GM12878 (cell line): ENCODE results near the gene SPEG. TPM values are rescaled to one million over a fixed set of nuclear protein-coding genes. Genes with fewer than 3 reads are reported as not detected.

ENCODE experiments used
- ATAC-seq: fragments of 200-7000 bp; cut with Tn5 transposase; 3 replicates; pipeline ENCODE4 v1.9.1; 2020; ENCODE audit warnings: mild to moderate bottlenecking, moderate library complexity
- BruUV-seq: library from RNA; stranded (reverse); fragments of 400-500 nt; replicated peaks from 2 replicates; lab custom pipeline; 2021; lab: Mats Ljungman, UMichigan
- CTCF ChIA-PET: fragments of 300-600 bp; sonication (Branson Sonifier 250); formaldehyde crosslinking; extraction: SDS; loops from one replicate; lab custom pipeline; 2021; ENCODE audit warnings: inconsistent platforms; lab: Yijun Ruan, JAX
- POLR2A ChIA-PET: fragments of 350-600 bp; formaldehyde crosslinking; extraction: SDS; loops from one replicate; lab custom pipeline; 2021; ENCODE audit warnings: inconsistent platforms; lab: Charles Lee
- RAD21 ChIA-PET: fragments of 300-600 bp; sonication (Branson Sonifier 250); formaldehyde crosslinking; loops from one replicate; lab custom pipeline; 2023; ENCODE audit warnings: antibody characterized with exemption; ENCODE audit not compliant: unreplicated experiment; lab: Charles Lee
- SMC1A ChIA-PET: fragments of 300-600 bp; sonication (Branson Sonifier 250); formaldehyde crosslinking; loops from one replicate; lab custom pipeline; 2023; ENCODE audit not compliant: unreplicated experiment, uncharacterized antibody; lab: Charles Lee
- DNase-seq: peaks from one replicate; pipeline ENCODE4 v3.0.0-alpha.2; 2011; ENCODE audit warnings: low read depth, low spot score
- FAIRE-seq: peaks from 3 replicates; lab custom pipeline; 2011; peaks lifted over from hg19 to GRCh38; lab: Jason Lieb, UNC
- H2AFZ ChIP-seq: 2 replicates; pipeline ENCODE4 v1.6.0; 2011; ENCODE audit warnings: low read depth, low read length, control low read depth; ENCODE audit not compliant: control insufficient read depth
- H3K27ac ChIP-seq: 2 replicates; pipeline ENCODE4 v1.5.1; 2011; ENCODE audit warnings: control low read depth; ENCODE audit not compliant: control insufficient read depth, insufficient read depth
- H3K27me3 ChIP-seq, 2 experiments: replicated peaks in 1 of 2; 2 replicates each; pipeline versions ENCODE4 v1.6.0 to v1.6.1; 2011; ENCODE audit warnings: low read length in 1 of 2; ENCODE audit not compliant: control insufficient read depth in 2 of 2, insufficient read depth in 2 of 2
- H3K36me3 ChIP-seq, 2 experiments: 2 replicates each; pipeline ENCODE4 v1.5.1; 2011; ENCODE audit warnings: low read length in 1 of 2; ENCODE audit not compliant: control insufficient read depth in 2 of 2, insufficient read depth in 2 of 2
- H3K4me1 ChIP-seq: 2 replicates; pipeline ENCODE4 v1.6.1; 2011; ENCODE audit warnings: mild to moderate bottlenecking, low read length, moderate library complexity, mixed read lengths; ENCODE audit not compliant: control insufficient read depth, insufficient read depth
- H3K4me2 ChIP-seq: 2 replicates; pipeline ENCODE4 v1.6.0; 2011; ENCODE audit warnings: control low read depth; ENCODE audit not compliant: control insufficient read depth, insufficient read depth
- H3K4me3 ChIP-seq: fragments of 200-600 bp; sonication (generic); 2 replicates; pipeline ENCODE4 v1.5.1; 2016
- H3K79me2 ChIP-seq: 2 replicates; pipeline ENCODE4 v1.6.0; 2011; ENCODE audit warnings: low read length; ENCODE audit not compliant: control insufficient read depth, insufficient read depth
- H3K9ac ChIP-seq: 2 replicates; pipeline ENCODE4 v1.8.0; 2011; ENCODE audit warnings: low read length, control low read depth, mixed read lengths; ENCODE audit not compliant: control insufficient read depth, insufficient read depth
- H3K9me3 ChIP-seq: replicated peaks from 3 replicates; pipeline ENCODE4 v1.5.1; 2011; ENCODE audit warnings: mild to moderate bottlenecking, low read length; ENCODE audit not compliant: control insufficient read depth, insufficient read depth
- H4K20me1 ChIP-seq: 2 replicates; pipeline ENCODE4 v1.6.0; 2011; ENCODE audit not compliant: control insufficient read depth, insufficient read depth
- BRCA1 ChIP-seq: IDR thresholded peaks from 2 replicates; pipeline ENCODE4 v1.6.1; 2011; ENCODE audit warnings: low read depth, low read length, improper control_type of control experiment
- CBX3 ChIP-seq: fragments of 200-600 bp; sonication (generic); IDR thresholded peaks from 2 replicates; pipeline ENCODE4 v1.6.1; 2016; ENCODE audit warnings: low read depth, borderline replicate concordance
- CHD4 ChIP-seq: fragments of 200-600 bp; sonication (generic); IDR thresholded peaks from 2 replicates; pipeline ENCODE4 v1.6.1; 2016; ENCODE audit warnings: mild to moderate bottlenecking
- EP300 ChIP-seq, 2 experiments: fragments of 150-350 bp in 1 of 2; IDR thresholded peaks; 2 replicates each; pipeline ENCODE4 v1.6.1; 2011 to 2012; ENCODE audit warnings: low read depth in 2 of 2, low read length in 2 of 2, borderline replicate concordance in 1 of 2, improper control_type of control experiment in 1 of 2, inconsistent platforms in 1 of 2; ENCODE audit not compliant: control insufficient read depth in 1 of 2
- MTA3 ChIP-seq: IDR thresholded peaks from 2 replicates; pipeline ENCODE4 v1.6.1; 2012; ENCODE audit warnings: low read length, inconsistent platforms, borderline replicate concordance
- NBN ChIP-seq: fragments of 450-650 bp; IDR thresholded peaks from 2 replicates; pipeline ENCODE4 v1.6.1; 2016
- NFIC ChIP-seq: IDR thresholded peaks from 2 replicates; pipeline ENCODE4 v1.6.1; 2012; ENCODE audit warnings: low read depth, mild to moderate bottlenecking, inconsistent platforms, low read length, moderate library complexity
- POLR2AphosphoS2 ChIP-seq: IDR thresholded peaks from 2 replicates; pipeline ENCODE4 v1.6.1; 2011; ENCODE audit warnings: low read depth, mild to moderate bottlenecking, low read length, improper control_type of control experiment, moderate library complexity
- SREBF1 ChIP-seq: IDR thresholded peaks from 2 replicates; pipeline ENCODE4 v1.6.1; 2012; ENCODE audit warnings: mild to moderate bottlenecking, low read length
- TCF7 ChIP-seq: IDR thresholded peaks from 2 replicates; pipeline ENCODE4 v1.6.1; 2014; ENCODE audit warnings: antibody characterized with exemption, borderline replicate concordance
- ZSCAN29 ChIP-seq: fragments of 450-650 bp; IDR thresholded peaks from 2 replicates; pipeline ENCODE4 v1.6.1; 2017; ENCODE audit warnings: mild to moderate bottlenecking, moderate library complexity
- WGBS: methylation state at CpG from one replicate; pipeline ENCODE4 v1.1.6; 2016; ENCODE audit warnings: low lambda C conversion rate; ENCODE audit not compliant: insufficient replicate concordance, insufficient coverage; ENCODE audit errors: missing lambda C conversion rate; 5-methylcytosine and 5-hydroxymethylcytosine counted together
- in situ Hi-C: fragments of 300-500 bp; cut with MboI; formaldehyde crosslinking; loops from 9 replicates; pipeline ENCODE4 v1.14.3; 2018; ENCODE audit warnings: mixed read lengths
- intact Hi-C: fragments of 100-400 bp; cut with micrococcal nuclease; formaldehyde crosslinking; loops from one replicate; pipeline ENCODE4 v1.14.2; 2022; ENCODE audit not compliant: unreplicated experiment
- polyA plus RNA-seq, 11 experiments: library from polyadenylated mRNA; depleted of rRNA in 4 of 11; unstranded in 6 of 11; stranded (reverse) in 5 of 11; fragments of >200 nt; fragmentation: Nextera tagmentation in 4 of 11; fragmentation: Illumina TruSeq in 1 of 11; extraction: Ambion mirVana in 4 of 11; extraction: Trizol in 1 of 11; gene quantifications; 1 replicate in 1 of 11; 2 replicates in 10 of 11; pipeline versions ENCODE4 v1.2.1 to v1.2.3, GENCODE V29; 2011 to 2016; ENCODE audit warnings: inconsistent platforms in 2 of 11, missing spikeins in 2 of 11, low read depth in 1 of 11
- total RNA-seq, 4 experiments: library from RNA; depleted of rRNA in 3 of 4; stranded (reverse); fragments of >200 nt in 3 of 4; fragmentation: Illumina TruSeq in 1 of 4; extraction: Trizol in 1 of 4; gene quantifications; 2 replicates each; pipeline versions ENCODE4 v1.2.1 to v1.2.3, GENCODE V29; 2013 to 2021
- TF ChIP-seq, protein P1 (sequence below): fragments of 450-650 bp; IDR thresholded peaks from 2 replicates; pipeline ENCODE4 v1.6.1; 2016; ENCODE audit warnings: mild to moderate bottlenecking
- TF ChIP-seq, protein P2 (sequence below): fragments of 450-650 bp; formaldehyde crosslinking; IDR thresholded peaks from 2 replicates; pipeline ENCODE4 v1.4.0; 2022; ENCODE audit warnings: mild to moderate bottlenecking, moderate library complexity

The SPEG gene
- total and polyA plus RNA-seq, 10 of the 15 experiments (the other 5 are each of a cell fraction or from before 2014, with no cell fraction given), result 0.03 to 0.28 TPM; not detected in 8

DNA sequence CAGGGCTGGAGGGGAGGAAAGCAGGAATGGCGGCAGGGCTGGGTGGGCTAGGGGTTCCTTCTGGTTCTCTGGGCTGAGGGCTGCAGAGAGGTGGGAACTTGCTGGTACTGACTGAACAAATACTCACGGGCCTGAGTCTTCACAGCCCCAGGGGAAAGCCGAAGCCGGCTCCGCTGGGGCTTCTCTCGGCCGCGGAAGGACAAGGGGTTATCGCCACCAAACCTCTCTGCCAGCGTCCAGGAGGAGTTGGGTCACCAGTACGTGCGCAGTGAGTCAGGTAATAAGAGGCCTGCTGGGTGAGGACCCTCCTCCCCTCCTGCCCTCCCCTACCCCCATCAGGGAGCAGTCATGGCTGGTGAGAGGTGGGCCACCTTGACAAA, 50.5 kb downstream of the SPEG start:
- ChIA-PET RAD21 (no interaction called here), POLR2A (no interaction called here), SMC1A (no interaction called here), CTCF (no interaction called here)
- DNase-seq, result no peak
- intact Hi-C loops (no loop called here), in situ Hi-C loops (no loop called here)
- H3K9ac ChIP-seq, result no peak overlapping the region
- no peaks in the 10 kb centered on the region for H3K36me3 ChIP-seq
- H3K27ac ChIP-seq, result no peak overlapping the region
- H3K27me3 ChIP-seq, result peaks cover 9 to 17% of the 10 kb centered on the region in 2 experiments
- H3K79me2 ChIP-seq, result no peaks in the 10 kb centered on the region
- BruUV-seq, result no TSS peak
- H3K4me1 ChIP-seq, result no peaks in the 10 kb centered on the region
- H2AFZ ChIP-seq, result no peak overlapping the region
- WGBS, result 55% methylated on average over 11 of the region's 12 CpGs
- no peaks in the 10 kb centered on the region for H3K9me3 ChIP-seq
- no peak overlapping the region for H3K4me2 ChIP-seq
- ATAC-seq, result no peak
- H3K4me3 ChIP-seq, result no peak overlapping the region
- no peak for FAIRE-seq
- TF ChIP-seq NBN (no peak), CBX3 (no peak), CHD4 (no peak)
- TF ChIP-seq, all 136 proteins: peak for 0
- H4K20me1 ChIP-seq, result no peaks in the 10 kb centered on the region

DNA sequence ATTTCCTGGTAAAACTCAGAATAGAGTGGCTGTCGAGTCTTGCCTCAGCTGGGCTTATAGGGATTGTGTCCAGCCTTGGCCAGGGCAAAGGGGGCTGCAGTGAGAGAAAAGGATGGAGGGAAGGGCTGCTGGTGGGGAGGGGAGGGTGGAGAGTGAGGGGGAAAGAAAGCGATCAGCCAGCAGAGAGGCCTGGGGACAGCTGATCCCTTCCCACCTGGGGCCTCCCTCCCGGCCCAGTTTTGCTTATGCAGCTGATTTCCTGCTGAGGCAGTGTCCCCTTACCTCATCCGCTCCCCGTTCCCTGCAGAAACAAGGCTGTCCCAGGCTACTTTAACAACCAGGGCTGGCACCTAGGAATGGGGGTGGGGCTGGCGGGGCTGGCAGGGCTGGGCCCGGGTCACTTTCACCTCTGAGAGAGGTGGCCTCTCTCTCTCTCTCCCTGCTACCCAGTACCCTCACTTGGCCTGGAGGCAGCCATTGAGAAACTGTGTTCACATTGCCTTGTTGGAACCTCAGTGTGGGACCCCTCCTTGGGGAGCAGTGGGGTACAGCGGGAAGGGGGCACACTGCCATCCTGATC, 51.8 kb downstream of the SPEG start:
- DNase-seq (no peak), FAIRE-seq (no peak), ATAC-seq (no peak)
- in situ Hi-C loops (no loop called here), intact Hi-C loops (no loop called here)
- Histone ChIP-seq H3K27me3 (peaks cover 9 to 17% of the 10 kb centered on the region in 2 experiments), H3K79me2 (no peaks in the 10 kb centered on the region), H3K9ac (no peak overlapping the region), H3K9me3 (no peaks in the 10 kb centered on the region), H3K4me2 (no peak overlapping the region), H4K20me1 (no peaks in the 10 kb centered on the region), H3K36me3 (no peaks in the 10 kb centered on the region), H3K4me1 (no peaks in the 10 kb centered on the region), H3K4me3 (no peak overlapping the region), H3K27ac (no peak overlapping the region), H2AFZ (no peak overlapping the region)
- ChIA-PET RAD21 (no interaction called here), CTCF (interaction anchor here (0.7 to 1.5 kb wide), 4 partner anchors 9 to 84 kb away, joined by 3 to 5 read pairs (median 4); a partner anchor contains a TSS), POLR2A (interaction anchor here (1.3 kb wide), 1 partner anchor 9 kb away, joined by 3 read pairs; a partner anchor contains a TSS), SMC1A (no interaction called here)
- BruUV-seq, result no TSS peak
- WGBS, result 21% methylated on average over 8 of the region's 8 CpGs
- TF ChIP-seq SREBF1 (no peak), MTA3 (no peak), EP300 (IDR thresholded peaks at IDR 0.05; ENCODE audit: borderline replicate concordance in 1 of 2, control insufficient read depth in 1 of 2, low read depth in 2 of 2, low read length in 2 of 2) (no peak), NBN (no peak), POLR2AphosphoS2 (no peak), ZSCAN29 (no peak), CBX3 (no peak), TCF7 (no peak), BRCA1 (no peak), NFIC (no peak)
- TF ChIP-seq, protein P1, sequence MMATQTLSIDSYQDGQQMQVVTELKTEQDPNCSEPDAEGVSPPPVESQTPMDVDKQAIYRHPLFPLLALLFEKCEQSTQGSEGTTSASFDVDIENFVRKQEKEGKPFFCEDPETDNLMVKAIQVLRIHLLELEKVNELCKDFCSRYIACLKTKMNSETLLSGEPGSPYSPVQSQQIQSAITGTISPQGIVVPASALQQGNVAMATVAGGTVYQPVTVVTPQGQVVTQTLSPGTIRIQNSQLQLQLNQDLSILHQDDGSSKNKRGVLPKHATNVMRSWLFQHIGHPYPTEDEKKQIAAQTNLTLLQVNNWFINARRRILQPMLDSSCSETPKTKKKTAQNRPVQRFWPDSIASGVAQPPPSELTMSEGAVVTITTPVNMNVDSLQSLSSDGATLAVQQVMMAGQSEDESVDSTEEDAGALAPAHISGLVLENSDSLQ, result no peak
- TF ChIP-seq, protein P2, sequence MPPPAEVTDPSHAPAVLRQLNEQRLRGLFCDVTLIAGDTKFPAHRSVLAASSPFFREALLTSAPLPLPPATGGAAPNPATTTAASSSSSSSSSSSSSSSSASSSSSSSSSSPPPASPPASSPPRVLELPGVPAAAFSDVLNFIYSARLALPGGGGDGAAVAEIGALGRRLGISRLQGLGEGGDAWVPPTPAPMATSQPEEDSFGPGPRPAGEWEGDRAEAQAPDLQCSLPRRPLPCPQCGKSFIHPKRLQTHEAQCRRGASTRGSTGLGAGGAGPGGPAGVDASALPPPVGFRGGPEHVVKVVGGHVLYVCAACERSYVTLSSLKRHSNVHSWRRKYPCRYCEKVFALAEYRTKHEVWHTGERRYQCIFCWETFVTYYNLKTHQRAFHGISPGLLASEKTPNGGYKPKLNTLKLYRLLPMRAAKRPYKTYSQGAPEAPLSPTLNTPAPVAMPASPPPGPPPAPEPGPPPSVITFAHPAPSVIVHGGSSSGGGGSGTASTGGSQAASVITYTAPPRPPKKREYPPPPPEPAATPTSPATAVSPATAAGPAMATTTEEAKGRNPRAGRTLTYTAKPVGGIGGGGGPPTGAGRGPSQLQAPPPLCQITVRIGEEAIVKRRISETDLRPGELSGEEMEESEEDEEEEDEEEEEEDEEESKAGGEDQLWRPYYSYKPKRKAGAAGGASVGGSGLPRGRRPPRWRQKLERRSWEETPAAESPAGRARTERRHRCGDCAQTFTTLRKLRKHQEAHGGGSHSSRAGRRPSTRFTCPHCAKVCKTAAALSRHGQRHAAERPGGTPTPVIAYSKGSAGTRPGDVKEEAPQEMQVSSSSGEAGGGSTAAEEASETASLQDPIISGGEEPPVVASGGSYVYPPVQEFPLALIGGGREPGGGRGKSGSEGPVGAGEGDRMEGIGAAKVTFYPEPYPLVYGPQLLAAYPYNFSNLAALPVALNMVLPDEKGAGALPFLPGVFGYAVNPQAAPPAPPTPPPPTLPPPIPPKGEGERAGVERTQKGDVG (CRISPR knock-in tag), result no peak
